NCI-H1092 treated with DMSO at 0.1 percent for 48 hours (cell line): ENCODE data around the gene LTBP1.
"Not testable (repeated sequence)": the region's sequence is repeated elsewhere in the genome, so short reads cannot be mapped to it uniquely, and the experiment has no call there.

Source experiments
- DNase-seq: peaks from one replicate; lab custom pipeline; 2025; lab: John Stamatoyannopoulos, UW

LTBP1 gene

DNA sequence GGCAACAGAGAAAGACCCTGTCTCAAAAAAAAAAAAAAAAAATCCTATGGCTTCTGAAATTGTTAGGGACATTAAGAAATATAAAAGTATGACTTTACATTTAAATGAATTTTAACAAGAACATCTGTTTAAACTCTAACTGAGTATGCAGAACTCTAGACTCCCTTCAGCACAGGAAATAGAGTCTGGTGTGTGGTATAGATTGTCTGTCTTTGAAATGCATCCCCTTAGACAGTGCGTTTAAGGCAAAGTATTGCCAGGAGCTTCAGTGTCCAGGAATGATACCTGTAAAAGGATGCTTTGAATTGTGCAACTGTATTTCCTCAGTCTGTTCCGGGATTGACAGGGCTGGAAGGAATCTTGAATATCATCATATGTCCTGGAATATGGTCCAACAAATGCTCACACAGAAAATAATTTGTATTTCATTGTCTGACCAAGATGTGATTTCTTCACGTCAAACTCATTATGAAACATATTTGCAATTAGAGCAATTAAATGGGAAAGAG is 396.7 kb downstream of the LTBP1 start:
- no peak for DNase-seq

DNA sequence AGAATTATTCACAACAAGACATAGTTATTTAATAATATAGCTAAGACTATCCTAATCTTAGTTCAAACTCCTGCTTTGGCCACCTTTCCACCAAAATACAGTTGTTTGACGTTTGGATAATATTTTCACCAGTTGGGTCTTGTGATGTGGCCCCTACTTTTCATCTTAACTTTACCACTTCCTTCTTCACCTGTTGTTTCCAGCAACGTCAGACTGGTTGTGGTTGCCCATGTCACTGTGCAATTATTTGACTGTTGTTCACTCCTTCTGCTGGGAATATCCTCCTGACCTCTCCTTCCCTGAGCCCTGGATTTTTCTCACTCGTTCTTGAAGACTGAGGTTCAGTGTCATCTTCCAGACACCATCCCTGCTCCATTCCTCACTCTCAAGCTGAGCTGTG is 397.5 kb downstream of the LTBP1 start:
- DNase-seq: no peak

GRCh38 chr2:33347856-33348255 is 401.1 kb downstream of the LTBP1 start:
- no peak for DNase-seq

GRCh38 chr2:33350632-33351031 is 403.9 kb downstream of the LTBP1 start:
- DNase-seq: no peak

GRCh38 chr2:33351781-33352180 is 405.0 kb downstream of the LTBP1 start:
- no peak for DNase-seq

DNA sequence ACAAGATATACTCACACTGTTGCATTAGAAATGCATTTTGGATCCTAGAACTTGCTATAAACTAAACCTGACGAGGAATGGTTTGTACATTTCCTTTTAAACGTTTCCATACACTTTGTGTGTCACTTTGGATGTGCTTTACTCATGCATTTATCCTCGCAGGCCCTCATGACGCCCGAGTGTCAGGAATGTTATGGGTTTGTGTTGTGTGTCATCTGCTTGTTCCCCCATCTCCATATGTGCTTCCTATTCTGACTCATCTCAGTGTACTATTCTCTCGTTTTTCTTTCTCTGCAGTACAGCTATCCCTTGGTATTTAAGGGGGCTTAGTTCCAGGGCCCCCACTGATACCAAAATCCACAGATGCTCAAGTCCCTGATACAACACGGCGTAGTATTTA is 408.2 kb downstream of the LTBP1 start:
- no peak for DNase-seq

DNA sequence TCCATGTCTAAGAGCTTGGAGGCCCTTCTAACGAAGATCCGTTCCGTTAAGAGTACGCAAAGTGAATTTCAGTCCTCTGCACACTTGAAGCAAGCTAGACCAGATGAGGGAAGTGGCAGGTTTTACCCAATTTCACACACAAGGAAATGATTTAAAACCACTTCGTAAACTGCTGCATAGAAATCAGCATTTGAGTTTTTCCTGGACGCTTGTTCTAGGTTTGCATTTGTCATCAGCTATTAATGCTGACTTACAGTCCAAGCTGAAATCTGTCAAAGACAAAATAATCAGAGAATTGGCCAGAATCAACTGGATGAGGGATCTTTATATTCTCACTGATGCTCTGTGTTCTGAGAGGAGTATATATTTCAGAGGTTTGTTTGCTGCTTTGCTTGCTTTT is 412.1 kb downstream of the LTBP1 start:
- no peak for DNase-seq

DNA sequence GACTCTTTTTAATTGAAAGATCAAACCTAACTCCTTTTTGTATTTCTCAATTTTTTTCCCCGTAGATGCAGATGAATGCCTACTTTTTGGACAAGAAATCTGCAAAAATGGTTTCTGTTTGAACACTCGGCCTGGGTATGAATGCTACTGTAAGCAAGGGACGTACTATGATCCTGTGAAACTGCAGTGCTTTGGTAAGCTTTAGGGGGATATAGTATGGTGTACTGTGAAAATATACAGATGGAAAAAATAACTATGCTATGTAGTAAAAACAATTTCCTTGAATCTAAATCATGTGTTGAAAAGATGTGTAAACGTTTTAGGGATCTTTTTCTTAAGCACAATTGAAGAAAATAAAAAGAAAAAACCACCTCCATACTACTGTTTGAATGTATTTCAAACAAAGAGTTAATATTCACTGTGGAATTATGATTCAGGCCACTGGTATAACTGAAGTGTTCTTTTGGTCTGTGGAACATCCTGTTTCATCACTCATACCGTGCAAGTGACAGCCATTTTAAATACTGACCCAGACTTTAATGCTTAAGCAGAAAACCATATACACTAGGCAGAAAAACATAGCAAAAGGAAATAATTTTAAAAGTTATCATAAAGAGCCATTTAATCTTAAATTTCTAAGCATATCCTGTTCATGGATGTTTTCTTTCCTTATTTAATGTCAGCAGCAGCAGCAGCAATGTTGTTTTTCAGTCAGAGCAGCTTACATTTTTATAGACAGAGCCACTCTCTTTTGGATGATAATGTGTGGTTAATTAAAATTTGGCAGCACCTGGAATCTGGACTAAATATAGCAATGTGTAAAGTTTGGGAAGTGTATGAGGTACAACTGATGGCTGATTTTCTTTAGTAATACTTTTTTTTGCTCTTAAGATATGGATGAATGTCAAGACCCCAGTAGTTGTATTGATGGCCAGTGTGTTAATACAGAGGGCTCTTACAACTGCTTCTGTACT is 416.9 kb downstream of the LTBP1 start:
- no peak for DNase-seq

DNA sequence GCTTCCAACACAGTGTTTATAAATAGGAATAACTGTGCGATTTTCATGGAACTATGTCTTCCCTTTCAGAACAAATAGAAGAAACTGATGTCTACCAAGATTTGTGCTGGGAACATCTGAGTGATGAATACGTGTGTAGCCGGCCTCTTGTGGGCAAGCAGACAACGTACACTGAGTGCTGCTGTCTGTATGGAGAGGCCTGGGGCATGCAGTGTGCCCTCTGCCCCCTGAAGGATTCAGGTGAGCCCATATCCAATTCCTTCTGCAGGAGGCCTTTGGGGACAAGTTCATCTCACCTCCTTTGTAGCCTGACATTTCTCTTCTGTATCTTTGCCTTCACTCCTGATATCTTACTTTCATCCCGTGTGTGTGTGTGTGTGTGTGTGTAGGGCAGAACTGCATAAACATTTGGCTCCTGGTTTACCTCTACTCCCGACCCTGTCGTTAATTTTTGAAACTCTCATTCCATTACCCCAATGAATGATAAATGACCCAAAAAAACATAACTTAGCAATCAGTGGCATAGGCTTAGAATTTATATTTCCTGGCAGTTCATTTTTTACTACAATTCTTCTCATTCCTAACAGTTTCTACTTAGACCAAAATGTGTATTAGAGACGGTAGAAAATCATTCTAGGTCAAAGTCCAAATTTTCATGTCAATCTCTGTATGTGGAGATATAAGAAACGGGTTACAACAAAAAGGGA is 418.7 kb downstream of the LTBP1 start:
- DNase-seq: no peak

GRCh38 chr2:33366473-33366872 is 419.7 kb downstream of the LTBP1 start:
- DNase-seq: no peak

- DNase-seq: not testable (repeated sequence)
These were observed 421.8 kb downstream of the LTBP1 start for GRCh38 chr2:33368524-33368923.

DNA sequence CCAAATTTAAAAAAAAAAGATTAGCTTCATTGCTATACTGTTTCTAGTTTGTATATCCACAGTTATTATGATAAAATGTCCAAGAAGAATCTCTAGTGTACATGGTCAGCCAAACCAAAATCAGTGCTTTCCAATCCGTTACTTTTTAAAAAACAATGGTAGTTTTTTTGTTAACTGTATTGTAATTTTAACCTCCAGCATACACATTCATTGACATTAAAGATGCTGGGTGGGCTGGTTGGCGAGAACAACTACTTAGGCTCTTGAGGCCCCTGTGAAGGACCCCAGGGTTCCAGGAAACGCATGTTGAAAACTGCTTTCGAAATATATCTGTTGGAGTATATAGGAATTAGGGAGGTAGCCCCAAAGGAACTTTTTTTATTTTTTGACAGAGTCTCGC is 422.4 kb downstream of the LTBP1 start:
- no peak for DNase-seq

GRCh38 chr2:33370636-33371265 is 424.0 kb downstream of the LTBP1 start:
- DNase-seq: no peak

GRCh38 chr2:33371304-33372090 is 424.7 kb downstream of the LTBP1 start:
- DNase-seq: no peak

- peak; percentile 23 for DNase-seq
These were observed 426.3 kb downstream of the LTBP1 start for GRCh38 chr2:33372940-33373553.

DNA sequence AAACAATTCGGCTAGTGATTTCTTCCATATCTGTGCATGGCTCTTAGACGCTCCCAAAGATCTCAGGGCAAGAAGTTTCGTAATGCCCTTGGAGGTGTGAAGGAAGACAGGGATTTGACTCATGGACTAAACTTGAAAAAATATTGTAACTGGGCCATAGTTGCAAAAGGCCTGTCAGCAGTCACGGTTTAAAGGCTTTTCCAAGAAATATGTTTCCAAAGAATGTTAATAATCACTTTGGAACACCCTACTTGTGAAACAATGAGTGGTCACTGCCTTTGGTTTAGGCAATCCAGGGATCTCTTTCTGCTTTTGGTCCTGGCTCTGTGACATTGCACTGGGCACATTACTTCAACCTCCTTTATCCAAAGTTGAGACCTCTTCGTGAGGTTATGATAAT is 427.2 kb downstream of the LTBP1 start:
- no peak for DNase-seq

DNA sequence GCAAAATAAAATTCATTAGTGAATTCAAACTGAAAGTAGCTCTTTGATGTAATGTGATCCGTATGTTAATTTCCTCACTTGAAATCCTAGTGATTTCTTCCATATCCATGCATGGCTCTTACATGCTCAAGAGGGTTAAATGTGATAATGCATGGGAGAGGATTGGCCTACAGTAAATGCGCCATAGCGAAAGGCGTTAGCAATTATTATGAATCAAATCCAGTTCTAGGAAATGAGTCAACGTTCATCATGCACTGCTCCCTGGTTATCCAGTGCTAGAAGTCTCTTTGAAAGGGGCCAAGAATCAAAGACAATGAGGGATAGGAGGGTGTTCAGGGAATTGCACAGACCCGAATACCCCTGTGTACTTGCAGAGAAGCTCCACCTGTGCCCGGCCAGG is 428.3 kb downstream of the LTBP1 start:
- DNase-seq: no peak

DNA sequence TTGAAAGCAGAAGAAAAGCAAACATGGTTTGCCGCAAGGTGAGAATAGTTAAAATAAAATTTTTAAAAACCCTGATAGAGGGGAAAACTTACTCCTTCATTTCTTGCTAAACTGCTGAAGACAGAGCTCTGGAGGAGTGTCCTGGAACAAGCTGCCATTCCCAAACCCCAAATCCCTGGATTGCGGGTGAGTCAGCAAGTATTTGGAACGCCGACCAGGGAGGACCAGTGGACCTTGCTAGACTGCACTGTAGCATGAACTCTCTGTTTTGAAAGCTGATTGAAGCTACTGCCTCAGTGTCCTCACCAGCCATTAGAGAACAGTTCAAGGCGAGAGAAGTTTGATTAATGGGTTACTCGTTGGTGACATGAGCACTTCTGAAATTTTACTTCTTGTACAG is 430.3 kb downstream of the LTBP1 start:
- no peak for DNase-seq

DNA sequence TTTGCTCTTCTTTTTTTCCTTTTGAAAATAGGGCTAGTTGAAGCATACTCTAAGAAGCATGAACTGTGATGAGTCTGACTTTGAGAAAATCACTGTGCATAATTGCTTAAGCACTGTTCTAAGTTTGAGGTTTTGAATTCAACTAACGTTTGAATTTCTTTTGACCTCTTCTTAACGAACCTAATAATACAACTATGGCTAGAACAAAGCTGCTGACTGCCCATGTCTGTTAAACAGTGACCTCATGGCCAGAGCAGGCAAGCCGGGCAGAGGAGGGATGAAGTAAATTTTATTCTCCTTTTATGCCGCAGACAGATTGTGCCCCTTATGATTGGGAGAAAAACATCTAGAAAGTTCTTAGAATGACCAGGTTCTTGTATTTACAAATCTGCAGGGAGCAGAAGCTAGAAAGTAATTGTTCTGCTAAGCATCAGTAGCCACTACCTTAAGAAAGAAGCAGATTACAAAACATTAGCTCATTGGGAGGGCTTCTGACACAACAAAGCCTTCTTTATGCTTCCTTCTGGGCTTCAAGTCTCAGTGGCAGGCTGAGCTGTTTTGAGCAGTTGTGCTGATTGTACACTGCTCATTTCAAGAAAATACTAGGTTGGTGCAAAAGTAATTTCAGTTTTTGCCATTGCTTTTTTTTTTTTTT is 431.9 kb downstream of the LTBP1 start:
- no peak for DNase-seq

- no peak for DNase-seq
These were observed 433.4 kb downstream of the LTBP1 start for GRCh38 chr2:33380001-33380609.
